Stimulated activated naive CD4-positive, alpha-beta T cell treated with Interleukin-2 at 50 U/mL for 16 hours (primary cell): ENCODE data around the gene CBFA2T2.

ENCODE experiments used
- DNase-seq: peaks from one replicate; lab custom pipeline; 2025; lab: John Stamatoyannopoulos, UW

CBFA2T2 gene

DNA sequence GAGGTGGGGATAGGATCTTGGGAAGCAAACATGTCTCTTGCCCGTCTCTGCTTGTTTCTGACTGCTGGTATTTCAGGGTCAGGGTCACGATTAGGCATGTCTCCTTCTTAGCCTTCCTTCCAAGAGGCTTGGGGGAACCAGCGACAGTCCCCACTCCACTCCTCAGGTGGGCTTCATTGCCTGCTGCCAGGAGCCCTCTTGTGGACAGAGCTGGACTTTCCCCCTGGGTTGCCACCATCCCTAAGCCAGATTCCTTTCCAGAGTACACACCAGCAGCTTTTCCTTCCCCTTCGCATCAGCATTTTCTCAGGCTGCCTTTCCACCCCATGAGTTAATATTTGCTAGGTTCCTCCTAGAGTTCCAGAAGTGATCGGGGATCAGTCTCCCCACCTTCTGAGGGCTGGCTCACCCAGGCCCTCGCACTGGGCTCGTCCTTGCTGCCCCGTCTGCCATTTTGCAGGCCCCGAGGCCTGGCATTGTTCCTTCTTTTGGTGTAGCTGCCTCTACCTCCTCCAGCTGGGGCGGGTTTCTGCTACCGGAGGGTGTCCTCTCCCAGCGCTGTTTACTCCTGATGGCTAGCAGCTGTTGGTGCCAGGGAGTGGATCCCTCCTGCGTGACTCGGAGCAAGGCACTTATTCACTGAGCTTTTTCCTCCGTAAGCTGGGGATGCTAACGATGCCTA, 163.5 kb downstream of the CBFA2T2 start:
- DNase-seq = no peak

DNA sequence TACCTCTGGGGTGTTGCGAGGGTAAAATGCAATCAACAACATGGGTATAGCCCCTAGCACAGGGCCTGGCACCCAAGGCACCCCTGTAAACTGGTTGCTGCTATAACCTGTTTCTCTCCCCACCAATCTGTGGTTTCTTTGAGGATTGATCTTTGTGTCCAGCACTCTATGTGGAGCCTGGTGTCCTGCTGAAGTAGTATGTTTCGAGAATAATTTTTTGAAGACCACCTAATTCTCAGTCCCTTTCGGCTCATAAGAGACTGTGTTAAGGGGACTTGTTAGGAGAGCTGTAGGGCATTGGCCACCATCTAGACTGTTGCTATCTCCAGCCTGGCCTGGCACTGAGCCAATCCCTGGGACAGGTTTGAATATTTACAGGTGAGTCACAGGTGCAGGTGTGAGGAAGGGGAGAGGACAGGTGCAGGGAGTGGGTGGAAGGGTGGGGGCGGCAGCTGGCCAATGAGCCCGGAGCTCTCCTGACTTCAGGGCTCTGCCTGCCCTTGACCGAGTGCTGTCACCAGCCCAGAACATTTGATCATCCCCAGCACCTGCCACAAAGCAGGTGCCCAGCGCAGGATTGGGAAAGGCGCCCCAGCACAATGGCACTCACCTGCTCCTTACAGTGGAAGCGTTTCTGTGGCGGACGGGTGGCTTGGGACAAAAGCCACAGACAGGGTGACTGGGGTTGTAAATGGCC, 164.2 kb downstream of the CBFA2T2 start:
- DNase-seq = no peak

DNA sequence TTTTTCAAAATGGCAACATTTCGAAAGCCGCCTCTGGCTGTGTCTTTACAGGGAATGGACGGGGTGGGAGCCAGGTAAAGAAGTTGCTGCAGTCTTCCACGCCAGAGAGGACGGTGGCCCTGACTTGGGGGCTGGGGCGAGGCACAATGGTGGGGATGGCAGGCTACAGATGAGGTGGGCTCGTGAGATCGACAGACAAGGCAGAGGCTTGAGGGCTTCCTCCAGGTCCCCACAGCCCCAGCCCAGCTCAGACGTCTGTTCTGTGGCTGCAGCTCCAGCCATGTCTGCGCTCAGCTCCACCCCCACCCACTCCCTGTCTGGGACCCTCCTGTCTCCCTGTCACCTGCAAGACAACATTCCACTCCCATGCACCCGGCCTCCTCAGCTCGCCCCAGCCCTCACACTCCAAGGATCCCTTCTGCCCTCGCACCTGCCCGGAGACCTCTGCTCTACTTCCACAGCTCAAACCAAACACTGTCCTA, 164.8 kb downstream of the CBFA2T2 start:
- DNase-seq = no peak

DNA sequence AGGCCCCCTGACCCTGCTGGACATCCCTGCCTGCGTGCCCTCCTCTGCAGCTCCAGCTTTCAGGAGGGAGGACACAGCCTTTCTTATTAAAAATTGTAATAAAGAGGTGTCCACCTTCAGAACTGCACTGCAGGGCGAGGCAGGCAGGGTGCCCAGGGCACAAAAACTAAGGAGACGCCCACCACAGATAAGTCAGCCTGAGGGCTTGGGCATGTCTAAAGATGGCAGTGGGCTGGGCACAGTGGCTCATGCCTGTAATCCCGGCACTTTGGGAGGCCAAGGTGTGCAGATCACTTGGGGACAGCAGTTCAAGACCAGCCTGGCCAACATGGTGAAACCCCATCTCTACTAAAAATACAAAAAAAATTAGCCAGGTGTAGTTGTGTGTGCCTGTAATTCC, 165.3 kb downstream of the CBFA2T2 start:
- DNase-seq = no peak

DNA sequence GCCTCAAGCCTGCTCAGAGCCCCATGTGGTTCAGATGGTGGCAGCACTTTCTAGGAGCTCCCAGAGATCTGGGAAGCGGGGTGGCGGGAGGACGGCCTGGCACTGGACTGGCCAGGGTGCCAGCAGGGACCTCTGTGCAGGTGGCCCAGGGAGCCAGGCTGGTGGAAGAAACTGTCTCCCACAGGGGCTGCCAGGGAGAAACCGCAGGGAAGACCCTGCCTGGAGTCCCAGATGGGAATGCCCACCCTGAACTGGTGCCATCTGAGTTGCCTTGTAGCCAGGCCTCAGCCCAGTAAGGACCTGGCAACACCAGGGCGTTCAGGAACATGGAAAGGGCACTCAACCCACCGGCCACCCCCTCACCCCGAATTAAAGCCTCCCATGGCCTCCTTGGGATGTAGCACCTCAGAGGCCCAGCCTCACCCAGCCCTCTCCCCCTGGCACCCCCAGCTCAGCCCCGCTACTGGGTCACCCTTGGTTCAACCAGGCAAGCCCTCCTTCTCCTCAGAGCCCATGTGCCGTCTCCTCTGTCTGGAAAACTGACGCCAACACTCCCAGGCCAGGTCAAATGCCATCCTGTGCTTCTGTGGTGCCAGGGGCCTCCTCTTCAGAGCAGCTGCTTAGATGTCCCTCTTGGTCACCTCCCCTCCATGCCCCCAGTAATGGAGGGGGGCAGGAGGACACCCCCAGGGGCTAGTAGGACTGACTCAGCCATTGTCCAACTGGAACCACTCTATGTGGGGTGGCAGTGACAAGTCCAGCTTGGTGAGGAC, 166.3 kb downstream of the CBFA2T2 start:
- no peak for DNase-seq

DNA sequence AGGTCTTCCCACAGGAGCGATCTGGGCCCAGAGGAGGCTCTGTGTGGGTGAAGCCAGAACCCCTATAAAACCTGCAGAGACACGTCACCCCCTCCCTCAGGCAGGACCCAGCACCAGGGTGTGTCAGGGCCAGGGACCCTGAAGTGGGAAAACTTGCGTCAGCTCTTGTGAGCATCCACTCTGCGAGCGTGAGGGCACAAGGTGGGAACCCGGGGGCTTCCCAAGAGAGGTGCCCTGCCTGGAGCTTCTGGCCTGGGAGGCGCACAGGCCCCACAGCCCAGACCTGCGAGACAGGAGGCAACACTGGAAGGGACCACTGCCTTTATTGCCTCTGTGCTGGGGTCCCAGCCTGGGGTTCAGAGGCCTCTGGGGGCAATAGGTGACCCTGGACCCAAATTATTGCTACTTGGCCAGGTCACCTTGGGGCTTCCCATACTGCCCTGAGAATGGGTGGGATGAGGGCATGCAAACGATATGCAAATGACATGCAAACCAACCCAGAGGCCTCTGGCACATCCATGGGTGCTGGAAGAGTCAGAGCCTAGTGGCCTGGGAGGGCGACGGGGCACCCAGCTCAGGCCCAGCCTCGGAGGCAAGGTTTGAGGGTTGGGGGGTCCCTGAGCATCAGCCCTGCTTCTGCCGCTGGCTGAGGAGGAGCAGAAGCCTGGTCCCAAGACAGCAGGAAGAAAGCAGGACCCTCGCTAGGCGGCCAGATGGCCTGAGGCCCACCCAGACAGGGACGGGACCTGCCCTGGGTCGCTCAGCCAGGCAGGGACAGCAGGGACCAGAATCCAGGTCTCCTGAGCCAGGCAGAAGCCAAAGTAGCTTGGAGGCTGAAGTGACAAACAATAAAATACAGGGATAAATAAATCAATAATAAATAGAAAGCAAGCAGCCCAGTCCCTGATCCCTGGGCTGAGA, 167.1 kb downstream of the CBFA2T2 start:
- DNase-seq = no peak

DNA sequence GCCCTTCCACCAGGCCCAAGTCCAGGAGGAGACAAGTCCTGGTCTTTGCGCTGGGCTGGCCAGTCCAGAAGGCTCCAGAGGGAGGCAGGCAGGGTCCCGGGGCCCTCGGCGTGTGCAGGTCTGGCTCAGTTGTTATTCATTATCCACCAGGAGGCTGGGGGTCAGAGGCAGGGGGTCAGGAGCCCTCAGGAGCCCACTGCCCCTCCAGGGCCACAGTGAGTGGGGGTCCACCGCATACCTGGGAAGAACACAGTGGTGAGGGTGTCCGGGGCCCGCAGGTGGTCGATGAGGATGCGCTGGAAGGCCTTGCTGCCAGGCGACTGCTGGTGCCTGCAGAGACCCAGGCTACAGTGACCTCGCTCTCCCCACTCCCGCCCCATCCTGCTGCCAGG, 167.8 kb downstream of the CBFA2T2 start:
- DNase-seq = no peak

DNA sequence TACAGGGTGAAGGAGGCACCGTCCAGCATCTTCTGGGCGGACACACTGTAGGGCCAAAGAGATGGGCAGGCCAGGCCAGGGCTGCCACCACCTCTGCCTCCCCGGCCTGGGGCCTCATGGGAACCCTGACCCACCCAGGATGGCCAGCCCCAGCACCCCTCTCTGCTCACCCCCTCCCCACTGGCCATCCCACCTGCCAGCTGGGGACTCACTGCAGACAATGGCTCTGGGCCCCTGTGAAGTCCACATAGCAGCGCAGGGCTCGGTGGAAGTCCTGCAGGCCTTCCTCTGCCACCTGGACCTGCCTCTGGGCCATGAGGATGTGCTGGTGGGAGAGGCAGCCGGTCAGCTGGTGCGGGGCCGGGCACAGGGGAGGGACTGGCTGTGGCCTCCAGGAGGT, 168.6 kb downstream of the CBFA2T2 start:
- no peak for DNase-seq

DNA sequence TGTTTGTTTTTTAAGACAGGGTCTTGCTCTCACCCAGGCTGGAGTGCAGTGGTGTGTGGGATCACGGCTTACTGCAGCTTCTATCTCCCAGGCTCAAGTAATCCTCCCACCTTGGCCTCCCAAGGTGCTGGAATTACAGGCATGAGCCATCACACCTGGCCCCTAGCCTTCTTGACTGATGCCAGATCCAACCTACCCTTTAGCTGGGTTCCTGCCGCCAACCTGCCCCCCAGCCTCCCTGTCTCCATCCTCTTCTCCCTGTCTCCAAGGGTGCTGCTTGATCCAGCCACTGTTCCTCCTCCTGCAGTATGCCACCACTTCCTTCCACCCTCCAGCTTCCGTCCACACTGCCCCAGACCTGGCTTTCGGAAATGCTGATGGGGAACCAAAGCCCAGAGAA, 169.0 kb downstream of the CBFA2T2 start:
- DNase-seq = no peak

DNA sequence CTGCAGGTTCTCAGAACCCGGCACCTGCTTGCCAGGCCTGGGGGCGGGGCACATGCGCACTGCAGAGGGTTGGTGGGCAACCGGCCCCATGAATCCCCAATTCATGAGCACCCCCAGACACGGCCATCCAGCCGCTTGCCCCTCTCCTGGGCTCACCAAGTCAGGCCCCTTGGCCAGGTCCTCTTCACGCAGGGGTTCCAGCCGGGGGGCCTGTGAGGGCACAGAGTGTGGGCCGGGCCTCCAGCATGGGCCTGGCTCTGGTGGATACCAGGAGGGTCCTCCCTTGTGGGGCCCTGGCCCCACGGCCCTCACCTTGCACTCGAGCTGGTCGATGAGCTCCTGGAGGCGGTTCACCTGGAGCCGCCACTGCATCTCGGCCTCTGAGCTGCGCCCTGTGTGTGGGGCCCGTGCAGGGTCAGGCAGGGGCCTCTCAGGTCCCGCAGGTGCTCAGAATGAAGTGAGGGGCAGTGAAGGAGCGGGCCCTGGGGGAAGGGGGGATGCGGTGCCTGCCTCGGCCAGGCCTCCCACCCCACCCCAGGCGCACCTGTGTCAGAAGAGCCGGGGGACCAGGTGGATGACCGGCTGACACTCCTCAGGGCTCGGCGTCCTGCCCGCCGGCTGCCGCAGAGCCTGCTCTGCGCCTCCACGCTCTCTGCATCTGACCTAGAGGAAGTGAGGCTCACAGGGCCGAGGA, 169.6 kb downstream of the CBFA2T2 start:
- DNase-seq = no peak

DNA sequence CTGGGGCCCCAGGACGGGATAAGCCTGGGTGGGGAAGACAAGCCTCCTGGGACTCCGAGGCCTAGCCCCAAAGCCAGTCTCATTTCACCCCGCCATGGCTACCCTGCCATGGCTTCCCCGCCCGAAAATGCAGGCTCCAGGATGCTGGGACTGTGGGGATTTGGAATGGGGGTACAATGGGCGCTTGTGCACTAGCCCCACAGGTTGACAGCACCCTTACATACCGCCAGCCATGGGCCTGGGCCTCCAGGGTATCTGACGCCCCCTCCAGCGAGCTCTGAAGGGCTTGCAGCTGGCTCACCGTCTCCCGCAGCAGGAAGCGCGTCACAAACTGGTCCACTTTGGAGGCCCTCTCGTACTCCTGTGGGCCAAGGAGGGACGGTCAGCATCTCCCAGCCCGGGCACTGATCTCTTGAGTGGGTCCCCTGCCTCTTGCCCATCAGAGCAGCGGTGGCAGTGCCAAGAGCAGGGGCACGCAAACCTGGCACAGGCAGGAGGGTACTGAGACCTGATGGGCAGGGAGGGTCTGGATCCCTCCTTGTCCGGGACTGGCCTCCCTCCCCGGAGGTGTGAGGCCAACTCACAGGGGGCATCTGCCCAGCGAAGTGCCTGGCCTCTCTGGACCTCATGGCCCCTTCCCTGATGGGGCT, 170.3 kb downstream of the CBFA2T2 start:
- DNase-seq = no peak

DNA sequence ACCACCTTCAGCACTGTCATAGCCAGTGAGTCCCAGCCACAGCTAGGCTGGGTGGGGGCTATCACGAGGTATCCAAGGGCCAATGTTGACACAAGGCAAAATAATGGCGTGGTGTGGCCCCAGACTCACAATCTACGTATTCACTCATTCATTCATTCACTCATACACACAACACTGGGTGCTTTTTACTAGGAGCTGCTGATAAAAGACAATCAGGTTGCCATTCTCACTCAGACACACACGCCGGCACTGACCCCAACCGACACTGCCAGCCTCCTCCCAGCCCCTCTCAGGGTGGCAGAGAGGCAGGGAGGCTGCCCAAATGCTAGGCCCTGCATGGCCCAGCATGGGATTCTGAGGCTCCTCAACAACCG, 170.8 kb downstream of the CBFA2T2 start:
- DNase-seq = no peak

DNA sequence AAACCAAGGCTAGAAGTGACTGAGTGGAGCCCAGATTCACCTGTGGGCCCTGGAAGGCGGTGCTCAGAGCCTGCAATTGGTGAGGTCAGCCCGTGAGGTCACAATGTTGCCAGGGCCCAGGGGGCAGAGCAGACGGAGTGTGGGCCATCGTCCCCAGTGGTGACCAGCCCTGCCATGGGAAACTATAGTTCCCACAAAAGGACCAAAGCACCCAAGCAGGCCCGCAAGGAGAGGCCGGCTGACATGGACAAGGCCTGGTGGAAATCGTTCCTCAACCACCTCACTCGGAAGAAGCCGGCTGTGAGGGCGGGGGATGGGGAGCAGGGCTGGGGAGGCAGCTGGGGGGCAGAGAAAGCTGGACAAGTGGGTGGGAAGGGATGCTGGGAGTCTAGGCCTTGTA, 172.3 kb downstream of the CBFA2T2 start, which contains the start of gene C20orf144:
C20orf144 (plus strand) TSS at position 156 of the 400 bp plus-strand sequence; CDS start at position 175, 19 bp downstream.
- no peak for DNase-seq

DNA sequence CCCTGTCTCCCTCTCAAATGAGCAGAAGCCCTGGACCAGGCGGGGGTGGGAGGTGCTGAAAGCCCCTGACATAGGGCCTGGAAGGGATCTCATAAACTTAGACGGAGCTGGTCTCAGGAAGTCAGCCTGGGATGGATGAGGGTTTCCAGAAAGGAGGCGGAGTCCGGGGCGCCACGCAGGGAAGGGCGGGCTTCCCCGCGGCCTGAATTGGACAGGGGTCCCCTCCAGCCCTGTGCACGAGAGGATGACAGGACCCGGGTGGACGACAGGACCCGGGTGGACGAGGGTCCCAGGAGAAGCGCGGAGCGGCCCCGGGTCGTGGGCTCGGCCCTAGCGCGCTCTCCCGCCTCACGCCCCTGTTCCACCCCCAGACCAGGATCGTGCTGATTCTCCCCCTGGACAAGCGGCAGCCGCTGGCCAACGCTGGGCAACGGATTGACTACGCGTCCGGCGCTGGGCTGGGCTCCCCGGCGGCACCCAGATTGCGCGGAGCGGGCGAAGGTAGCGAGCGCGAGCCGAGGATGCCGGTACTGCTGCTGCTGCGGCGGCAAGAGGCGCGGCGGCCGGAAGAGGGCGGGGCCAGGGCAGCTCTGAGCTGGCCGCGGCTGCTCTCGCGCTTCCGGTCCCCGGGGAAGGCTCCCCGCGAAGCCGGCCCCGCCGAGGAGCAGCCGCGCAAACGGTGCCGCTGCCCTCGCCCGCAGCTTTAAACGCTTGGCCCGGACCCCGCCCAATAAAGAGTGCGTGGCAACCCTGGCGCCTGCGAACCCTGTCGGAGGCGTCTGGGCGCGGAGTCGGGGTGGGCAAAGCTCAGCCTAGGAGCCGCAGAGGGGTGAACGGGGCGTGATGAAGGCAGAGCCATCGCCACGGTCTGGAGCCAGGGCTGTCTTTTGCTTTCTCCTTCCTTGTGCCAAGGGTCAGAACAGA, 173.5 kb downstream of the CBFA2T2 start:
- DNase-seq = peak; percentile 84

DNA sequence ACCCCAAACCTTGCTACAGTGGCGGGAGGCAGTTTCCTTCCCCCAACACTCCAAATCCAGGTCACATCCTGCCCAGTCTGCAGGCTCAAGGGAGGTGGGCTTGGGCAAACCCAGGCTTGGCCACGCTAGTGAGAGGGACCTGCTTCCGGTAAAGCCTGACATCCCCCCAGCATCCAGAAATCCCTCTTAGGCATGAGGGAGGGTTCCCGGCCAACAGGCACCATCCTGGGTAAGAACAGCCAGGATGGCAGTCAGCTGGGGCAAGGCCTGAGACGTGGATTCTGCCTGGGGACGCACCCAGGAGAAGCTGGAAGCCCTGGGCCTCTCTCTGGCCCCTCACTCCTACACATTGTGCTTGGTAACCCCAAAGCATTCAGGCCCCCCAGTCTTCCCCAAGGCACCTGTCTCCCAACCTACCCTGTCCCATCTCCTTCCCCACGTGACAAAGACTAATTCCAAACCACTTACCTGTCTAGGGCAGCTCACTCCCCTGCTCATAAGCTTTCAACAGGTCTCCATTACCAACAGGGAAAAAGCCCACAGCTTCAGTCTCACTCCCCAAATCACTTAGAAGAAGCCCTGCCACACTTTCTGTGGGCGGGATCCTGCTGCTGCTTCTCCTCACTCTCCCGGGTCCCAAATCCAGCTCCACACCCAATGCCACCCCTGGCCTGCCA, 174.3 kb downstream of the CBFA2T2 start:
- no peak for DNase-seq

DNA sequence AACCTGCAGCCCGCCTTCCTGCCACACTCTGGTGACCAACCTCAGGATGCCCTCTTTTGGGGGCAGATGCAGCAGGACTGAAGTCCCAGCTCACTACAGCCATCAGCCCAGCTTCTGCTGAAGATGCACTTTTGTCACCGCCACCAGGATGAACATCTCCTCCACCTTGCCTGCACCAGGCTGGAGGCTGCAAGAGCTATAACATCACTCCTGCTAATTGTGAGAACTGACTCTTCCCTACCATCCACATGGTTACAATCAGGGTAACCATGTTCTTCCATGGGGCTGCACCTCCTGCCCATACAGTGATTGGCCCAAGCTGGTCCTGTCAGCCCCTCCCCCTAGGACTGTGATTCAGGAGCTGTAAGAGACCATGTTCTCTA, 174.9 kb downstream of the CBFA2T2 start:
- no peak for DNase-seq

DNA sequence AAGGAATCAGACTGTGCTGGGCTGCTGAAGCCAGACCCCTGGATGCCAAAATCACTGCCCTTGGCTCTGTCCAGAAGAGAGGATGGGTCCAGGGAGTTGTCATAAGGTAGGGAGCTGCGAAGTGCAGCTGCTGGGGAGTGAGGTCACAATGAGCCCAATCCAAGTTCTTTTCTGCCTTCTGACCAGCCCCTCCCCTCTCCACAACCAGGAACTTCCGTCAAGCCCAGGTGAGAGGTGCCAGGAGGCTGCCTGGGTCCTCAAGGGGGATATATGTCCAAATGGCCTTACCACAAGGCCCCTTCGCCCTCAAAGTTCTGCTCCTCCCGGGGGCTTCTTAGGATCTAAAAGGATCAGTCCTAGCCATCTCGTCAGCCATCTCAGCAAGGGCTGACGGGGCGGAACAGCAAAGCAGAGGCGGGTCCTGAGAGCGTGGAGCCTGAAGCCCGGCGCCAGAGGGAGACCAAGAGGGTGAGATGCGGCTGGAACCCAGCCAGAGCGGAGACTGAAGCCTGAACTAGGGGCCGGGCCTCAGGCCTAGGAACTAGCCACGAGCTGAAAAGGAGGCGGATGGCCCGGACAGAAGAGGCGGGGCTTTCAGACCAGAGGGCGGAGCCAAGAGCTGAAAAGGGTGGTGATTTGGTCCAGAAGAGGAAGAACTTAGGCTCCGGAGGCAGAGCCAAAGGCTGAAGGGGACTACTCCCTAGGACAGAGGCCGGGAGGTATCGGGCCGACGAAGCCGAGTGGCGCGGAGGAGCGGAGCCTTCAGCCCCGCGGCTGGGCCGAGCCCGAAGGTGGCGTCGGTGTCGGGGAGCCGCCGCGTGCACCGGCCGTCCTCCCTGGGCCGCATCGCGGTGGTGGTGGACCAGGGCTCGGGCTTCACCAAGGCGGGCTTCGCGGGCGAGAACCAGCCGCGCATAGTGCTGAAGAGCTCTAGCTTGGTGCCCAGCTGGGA, 176.7 kb downstream of the CBFA2T2 start, which contains the start of gene ACTL10:
ACTL10 (plus strand) TSS at position 651 of the 952 bp plus-strand sequence. CDS start 555 bp downstream, outside the sequence.
- peak; percentile 79 for DNase-seq

DNA sequence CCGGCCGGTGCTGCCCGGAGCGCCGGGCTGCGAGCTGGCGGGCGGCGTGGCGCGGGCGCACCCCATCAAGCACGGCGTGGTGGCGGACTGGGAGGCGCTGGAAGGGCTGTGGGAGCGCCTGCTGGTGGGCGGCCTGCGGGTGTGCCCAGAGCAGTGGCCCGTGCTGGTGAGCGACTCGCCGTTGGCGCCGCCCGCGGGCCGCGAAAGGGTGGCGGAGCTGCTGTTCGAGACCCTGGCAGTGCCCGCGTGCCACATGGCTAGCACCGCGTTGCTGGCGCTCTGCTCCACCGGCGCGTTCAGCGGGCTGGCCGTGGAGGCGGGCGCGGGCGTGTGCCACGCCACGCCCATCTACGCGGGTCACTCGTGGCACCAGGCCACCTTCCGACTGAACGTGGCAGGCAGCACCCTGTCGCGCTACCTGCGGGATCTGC, 177.4 kb downstream of the CBFA2T2 start:
- DNase-seq = peak; percentile 46
